NCI-H1048 (cell line): ENCODE data around the gene HMSD.
"Not testable (repeated sequence)": the region's sequence is repeated elsewhere in the genome, so short reads cannot be mapped to it uniquely, and the experiment has no call there.

Experiments used
- DNase-seq: peaks from one replicate; lab custom pipeline; 2025; lab: John Stamatoyannopoulos, UW

Gene HMSD, protein sequence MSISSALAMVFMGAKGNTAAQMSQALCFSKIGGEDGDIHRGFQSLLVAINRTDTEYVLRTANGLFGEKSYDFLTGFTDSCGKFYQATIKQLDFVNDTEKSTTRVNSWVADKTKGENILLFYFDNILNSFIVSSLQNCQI

DNA sequence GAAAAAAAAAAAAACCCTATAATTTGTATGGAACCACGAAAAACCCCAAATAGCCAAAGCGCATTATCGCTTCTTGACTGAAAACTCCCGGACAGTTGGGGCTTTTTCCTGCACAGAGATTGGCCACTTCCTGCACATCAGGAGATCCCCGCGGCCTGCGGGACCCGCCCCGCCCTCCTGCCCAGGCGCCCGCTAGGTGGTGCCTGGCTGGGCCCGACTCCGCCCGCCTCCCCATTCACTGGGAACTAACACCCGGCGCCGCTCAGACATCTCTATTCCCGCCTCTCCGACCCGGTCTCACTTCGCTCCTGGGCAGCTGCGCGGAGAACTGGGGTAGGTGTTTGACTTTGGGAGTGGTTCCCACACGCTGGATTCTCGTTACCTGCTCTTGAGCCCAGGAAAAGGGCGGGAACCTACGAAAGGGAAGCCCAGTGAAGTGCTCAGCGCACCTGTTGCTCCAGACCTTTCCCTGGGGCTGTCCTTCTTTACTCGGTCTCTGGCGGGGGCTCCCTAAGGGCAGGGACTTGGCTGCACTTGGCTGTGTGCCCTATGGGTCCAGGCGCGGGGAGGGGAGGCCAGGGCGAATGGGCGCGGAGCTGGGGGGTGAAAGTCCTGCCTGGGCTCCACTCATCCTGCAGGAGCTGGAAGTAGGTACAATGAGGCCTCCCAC, at the start of gene HMSD:
Gene HMSD, plus strand, starts transcription at position 234 of the 670 bp plus-strand sequence. CDS start 4,155 bp downstream, outside the sequence.
- DNase-seq, result peak; percentile 35

GRCh38 chr18:63903851-63904570, 45.1 kb upstream of the HMSD start:
- no peak for DNase-seq

- DNase-seq, result no peak
Measured at GRCh38 chr18:63904694-63905093, 44.4 kb upstream of the HMSD start.

- DNase-seq, result no peak
Measured at GRCh38 chr18:63905361-63905760, 43.7 kb upstream of the HMSD start.

- no peak for DNase-seq
Measured at GRCh38 chr18:63906056-63906455, 43.0 kb upstream of the HMSD start.

DNA sequence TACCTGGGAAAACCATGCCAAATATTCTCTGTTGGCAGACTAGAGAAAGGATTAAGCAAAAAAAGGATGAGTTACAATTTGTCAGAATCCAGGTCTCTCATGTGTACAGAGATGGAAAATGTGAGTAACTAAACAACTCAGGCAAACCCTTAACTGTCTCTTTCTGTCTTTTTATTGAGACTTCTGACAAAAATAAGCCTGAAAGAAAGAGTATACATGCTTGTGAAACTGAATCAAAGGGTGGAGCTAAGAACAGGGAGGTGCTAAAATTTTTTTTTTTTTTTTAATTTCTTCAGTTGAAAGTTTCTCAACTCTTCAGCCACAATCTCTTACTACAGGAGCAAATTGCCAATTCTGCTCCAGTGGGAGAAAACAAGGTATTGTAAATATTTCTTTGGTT, 41.4 kb upstream of the HMSD start, which contains the start of gene SERPINB10:
Gene SERPINB10, plus strand, starts transcription at position 295 of the 400 bp plus-strand sequence. CDS start 7,553 bp downstream, outside the sequence.
- DNase-seq, result no peak

GRCh38 chr18:63908858-63909257, 40.2 kb upstream of the HMSD start:
- DNase-seq, result no peak

- DNase-seq, result no peak
Measured at GRCh38 chr18:63909870-63910269, 39.2 kb upstream of the HMSD start.

DNA sequence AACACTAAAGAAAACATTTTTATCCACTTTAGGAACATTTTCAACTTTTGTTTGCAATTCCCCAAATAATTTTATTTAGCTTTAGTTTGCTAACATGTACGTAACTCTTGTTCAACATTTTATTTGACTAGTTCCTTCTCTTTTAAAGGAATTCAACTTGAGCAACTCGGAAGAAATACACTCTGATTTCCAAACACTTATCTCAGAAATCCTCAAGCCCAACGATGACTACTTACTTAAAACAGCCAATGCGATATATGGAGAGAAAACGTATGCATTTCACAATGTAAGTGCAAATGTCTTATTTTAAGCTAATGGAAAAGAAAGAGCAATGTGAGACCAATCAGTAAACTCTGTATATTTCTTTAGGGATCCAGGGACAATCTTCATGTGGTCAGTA, 31.3 kb upstream of the HMSD start:
- no peak for DNase-seq

DNA sequence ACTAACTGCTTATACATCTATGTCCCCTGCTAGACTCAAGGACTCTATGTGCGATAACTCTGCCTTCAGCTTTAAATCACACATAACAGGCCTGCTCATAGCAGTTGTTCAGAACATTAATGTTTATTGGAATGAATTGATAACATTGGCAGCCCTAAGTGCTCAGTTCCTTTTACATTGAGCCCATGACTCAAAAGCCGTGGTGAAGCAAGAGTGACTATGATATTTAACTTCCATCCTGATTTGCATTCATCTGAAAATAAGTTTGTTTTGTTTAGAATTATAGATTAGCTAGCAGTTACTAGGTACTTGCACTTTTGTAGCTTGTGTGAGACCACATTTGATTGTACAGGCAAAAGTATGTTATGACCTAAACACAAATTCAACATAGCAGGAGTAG, 27.1 kb upstream of the HMSD start:
- no peak for DNase-seq

GRCh38 chr18:63924551-63924950, 24.6 kb upstream of the HMSD start:
- no peak for DNase-seq

GRCh38 chr18:63928331-63928730, 20.8 kb upstream of the HMSD start:
- no peak for DNase-seq

GRCh38 chr18:63929369-63929768, 19.7 kb upstream of the HMSD start:
- not testable (repeated sequence) for DNase-seq

- no peak for DNase-seq
Measured at GRCh38 chr18:63930773-63931354, 18.2 kb upstream of the HMSD start.

- peak; percentile 3 for DNase-seq
Measured at GRCh38 chr18:63936156-63936931, 12.8 kb upstream of the HMSD start.

DNA sequence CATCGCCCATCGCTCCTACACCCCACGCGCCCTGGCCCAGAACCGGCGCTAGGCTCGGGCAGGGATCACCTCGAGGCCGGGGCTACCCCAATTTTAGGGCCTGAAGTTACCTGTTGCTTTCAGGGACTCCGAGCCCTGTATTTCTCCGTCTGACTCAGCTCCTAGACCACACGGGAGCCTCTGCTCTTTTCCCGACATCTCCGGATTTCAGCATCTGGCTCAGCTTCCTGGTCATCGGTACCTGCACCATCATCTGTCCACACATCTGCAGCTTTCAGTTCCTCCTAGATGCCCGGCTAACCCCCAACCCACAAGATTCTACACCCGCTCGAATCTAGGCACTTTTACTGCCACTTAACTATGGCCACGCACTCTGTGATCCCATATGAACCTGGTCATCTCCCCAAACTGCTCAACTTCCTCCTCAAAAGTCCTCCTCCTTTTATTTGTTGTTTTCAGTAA, 12.1 kb upstream of the HMSD start:
- DNase-seq, result no peak

- DNase-seq, result no peak
Measured at GRCh38 chr18:63940008-63940407, 9.1 kb upstream of the HMSD start.

GRCh38 chr18:63940543-63941050, 8.5 kb upstream of the HMSD start:
- not testable (repeated sequence) for DNase-seq

DNA sequence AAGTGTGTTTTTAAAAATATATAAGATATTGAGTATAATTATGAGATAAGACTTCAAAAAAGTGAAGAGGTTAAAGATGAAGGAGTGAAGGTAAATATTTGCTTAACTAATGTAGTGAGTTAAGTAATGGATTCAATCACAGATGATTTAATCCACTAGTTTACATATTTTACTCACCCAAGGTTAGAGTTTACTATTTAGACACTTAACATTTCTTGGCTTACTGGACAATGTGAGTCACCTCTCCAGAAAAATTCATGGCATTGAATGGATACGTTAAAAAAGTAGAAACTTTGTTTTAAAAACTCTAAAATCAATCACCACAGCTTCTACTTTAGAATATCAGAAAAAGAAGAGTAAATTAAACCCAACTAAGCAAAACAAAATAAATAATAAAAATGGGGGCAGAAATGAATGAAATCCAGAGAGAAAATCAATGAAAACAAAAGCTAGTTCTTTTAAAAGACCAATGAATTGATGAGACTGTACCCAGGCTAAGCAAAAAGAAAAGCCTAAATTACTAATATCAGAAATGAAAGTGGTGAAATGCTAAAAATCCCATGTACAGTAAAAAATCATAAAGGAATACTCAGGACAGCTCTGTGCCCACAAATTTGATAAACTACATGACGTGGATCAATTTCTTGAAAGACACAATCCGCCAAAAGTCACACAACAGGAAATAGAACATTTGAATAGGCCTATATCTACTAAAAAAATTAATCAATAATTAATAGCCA, 1.9 kb upstream of the HMSD start:
- DNase-seq, result no peak

DNA sequence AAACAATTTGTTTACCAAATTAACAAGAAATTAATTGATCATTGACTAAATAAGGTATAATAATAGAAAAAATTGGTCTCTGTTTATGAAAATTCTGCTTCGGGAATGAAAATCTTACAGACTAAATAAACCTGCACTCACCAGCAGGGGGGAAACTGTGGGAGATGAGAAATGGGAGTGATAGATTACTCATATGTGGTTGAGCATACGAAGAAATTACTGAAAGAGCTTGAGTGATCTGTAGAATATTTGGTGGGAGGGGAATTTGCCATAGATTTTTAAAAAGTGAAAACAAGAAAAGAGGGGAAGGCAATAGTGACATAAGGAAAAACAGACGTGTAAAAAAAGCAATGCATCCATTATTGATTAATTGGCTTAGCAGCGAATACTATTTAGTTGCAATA, 2.2 kb downstream of the HMSD start:
- no peak for DNase-seq

DNA sequence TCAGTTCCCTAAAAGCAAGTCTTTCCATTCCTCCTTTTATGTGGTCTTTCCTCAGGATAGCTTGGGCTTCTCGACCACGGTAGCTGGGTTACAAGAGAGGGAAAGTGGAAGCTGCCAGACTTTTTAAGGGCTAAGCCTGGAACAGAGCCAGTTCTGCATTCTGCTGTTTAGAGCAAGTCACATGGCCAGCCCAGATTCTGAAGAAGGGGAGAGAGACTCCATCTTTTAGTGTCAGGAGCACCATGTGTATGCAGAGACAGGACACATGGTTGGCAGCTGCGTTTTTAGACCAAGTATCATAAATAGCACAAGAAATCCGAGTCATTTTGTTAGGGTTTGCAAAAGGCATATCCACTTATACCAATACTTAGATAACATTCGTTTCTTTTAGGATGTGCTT, 4.7 kb downstream of the HMSD start:
- DNase-seq, result no peak
